Measurements from ENCODE around the gene PLET1.

GRCh38 chr11:112297248-112297866 is 36.7 kb upstream of the PLET1 start:
- TF ChIP-seq, protein P1, sequence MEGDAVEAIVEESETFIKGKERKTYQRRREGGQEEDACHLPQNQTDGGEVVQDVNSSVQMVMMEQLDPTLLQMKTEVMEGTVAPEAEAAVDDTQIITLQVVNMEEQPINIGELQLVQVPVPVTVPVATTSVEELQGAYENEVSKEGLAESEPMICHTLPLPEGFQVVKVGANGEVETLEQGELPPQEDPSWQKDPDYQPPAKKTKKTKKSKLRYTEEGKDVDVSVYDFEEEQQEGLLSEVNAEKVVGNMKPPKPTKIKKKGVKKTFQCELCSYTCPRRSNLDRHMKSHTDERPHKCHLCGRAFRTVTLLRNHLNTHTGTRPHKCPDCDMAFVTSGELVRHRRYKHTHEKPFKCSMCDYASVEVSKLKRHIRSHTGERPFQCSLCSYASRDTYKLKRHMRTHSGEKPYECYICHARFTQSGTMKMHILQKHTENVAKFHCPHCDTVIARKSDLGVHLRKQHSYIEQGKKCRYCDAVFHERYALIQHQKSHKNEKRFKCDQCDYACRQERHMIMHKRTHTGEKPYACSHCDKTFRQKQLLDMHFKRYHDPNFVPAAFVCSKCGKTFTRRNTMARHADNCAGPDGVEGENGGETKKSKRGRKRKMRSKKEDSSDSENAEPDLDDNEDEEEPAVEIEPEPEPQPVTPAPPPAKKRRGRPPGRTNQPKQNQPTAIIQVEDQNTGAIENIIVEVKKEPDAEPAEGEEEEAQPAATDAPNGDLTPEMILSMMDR (IDR thresholded peaks at IDR 0.05) = no peak
- no peak for TF ChIP-seq POLR2A (IDR thresholded peaks at IDR 0.05)

All from suprapubic skin (tissue), 3 donors.